ENCODE measurements around the gene NEDD4L.

The NEDD4L gene

DNA sequence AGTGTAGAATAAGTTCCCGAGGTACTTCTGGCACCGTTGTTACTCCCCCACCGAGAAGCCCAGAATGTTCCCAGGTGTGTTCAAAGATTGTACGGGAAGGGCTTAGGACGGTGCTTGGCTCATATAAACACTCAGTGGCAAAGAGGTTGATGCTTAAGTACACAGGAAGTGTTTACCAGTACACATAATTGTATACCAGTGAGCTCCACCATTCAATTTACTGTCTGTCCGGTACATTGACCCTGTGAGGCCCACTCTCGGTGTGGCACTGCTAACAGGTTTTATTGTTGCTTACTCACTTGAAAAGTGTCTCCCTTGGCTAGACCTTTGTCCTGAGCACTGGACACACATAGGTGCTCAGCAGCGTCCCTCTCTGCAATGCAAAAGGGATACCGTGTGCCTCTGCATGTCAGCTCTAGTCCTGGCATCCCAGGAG lies 191.0 kb downstream of the NEDD4L start:
- TF ChIP-seq, protein P1, sequence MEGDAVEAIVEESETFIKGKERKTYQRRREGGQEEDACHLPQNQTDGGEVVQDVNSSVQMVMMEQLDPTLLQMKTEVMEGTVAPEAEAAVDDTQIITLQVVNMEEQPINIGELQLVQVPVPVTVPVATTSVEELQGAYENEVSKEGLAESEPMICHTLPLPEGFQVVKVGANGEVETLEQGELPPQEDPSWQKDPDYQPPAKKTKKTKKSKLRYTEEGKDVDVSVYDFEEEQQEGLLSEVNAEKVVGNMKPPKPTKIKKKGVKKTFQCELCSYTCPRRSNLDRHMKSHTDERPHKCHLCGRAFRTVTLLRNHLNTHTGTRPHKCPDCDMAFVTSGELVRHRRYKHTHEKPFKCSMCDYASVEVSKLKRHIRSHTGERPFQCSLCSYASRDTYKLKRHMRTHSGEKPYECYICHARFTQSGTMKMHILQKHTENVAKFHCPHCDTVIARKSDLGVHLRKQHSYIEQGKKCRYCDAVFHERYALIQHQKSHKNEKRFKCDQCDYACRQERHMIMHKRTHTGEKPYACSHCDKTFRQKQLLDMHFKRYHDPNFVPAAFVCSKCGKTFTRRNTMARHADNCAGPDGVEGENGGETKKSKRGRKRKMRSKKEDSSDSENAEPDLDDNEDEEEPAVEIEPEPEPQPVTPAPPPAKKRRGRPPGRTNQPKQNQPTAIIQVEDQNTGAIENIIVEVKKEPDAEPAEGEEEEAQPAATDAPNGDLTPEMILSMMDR (IDR thresholded peaks at IDR 0.05; ENCODE audit: extremely low read depth, missing control alignments) = no peak
- no peak for DNase-seq (ENCODE audit: low spot score)

DNA sequence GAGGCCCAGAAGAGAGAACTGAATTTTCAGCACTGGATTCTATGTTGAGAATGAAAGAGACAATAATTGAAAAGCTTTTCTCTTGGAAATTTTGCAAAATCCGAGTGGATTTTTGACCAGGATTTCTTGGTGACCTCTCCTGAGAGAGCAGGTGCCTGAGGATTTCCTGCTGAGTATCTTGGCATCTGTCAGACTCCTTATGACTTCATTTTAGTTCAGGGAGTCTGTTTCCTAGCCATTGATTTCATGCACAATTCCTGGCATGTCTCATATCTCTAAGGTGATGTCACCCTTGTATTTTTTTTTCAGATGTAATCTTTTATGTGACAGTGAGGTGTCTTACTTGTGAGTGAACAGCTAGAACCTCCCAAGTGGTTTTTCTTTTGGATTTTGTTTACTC lies 195.9 kb downstream of the NEDD4L start:
- DNase-seq (ENCODE audit: low spot score) = no peak

DNA sequence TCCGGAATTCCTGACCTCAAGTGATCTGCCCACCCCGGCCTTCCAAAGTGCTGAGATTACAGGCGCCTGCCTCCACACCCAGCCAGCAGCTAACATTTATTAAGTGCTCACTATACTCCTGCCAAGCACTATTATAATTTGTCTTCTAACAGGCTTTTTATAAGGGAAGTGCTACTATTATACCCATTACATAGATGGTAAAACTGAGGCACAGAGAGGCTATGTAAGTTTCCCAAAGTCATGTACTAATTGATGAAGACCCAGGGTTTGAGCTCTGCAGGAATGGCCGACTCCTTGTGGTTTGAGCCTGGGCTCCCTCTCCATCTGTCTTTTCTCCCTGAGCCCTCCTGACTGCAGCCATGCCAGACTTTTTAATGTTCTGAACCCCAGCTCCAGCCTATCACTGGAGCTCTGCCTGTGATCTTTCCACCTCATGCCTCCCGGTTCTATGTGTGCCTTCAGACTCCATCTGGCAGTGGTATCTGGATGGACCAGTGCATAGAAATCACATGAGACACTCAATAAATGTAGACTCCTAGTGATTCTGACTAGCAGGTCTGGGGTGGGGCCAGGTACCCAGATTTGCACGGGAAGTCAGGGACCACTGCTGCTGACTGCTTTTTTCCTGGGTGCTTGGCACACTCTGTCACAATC lies 197.1 kb downstream of the NEDD4L start:
- TF ChIP-seq, protein P1 (IDR thresholded peaks at IDR 0.05; ENCODE audit: extremely low read depth, missing control alignments) = no peak
- DNase-seq (ENCODE audit: low spot score) = no peak

More for the DNA sequence above, 195.9 kb downstream of the NEDD4L start:
- TF ChIP-seq, protein P1 (IDR thresholded peaks at IDR 0.05; ENCODE audit: extremely low read depth, missing control alignments) = no peak

DNA sequence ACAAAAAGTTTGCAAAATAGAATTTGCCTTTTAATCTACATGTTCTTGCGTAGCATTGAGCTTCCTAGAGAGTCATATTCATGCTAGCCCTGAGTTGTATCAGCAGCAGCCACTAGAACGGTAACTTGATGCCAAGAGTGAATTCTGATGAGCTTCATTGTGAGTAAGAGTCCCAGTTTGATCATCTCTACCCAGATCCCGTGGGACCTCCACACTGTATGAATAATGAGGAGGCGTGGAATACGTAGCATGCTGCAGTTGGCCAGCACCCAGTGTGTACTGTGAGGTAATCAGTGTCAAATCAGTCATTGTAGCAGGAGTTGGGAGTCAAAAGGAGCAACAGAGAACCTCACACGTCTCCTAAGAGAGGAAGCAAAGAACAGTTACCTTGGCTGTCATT lies 197.9 kb downstream of the NEDD4L start:
- no peak for DNase-seq (ENCODE audit: low spot score)
- TF ChIP-seq, protein P1 (IDR thresholded peaks at IDR 0.05; ENCODE audit: extremely low read depth, missing control alignments) = no peak

DNA sequence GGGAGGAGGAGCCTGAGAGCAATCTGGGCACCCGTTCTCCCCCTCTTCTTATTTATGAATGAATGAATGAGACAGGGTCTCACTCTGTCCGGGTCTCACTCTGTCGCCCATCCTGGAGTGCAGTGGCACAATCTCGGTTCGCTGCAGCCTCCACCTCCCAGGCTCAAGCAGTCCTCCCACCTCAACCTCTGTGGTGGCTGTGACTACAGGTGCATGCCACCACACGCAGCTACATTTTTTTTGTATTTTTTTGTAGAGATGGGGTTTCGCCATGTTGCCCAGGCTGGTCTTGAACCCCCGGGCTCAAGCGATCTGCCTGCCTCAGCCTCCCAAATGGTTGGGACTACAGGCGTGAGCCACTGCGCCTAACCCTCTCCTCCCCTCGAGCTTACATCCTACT lies 198.4 kb downstream of the NEDD4L start:
- no peak for DNase-seq (ENCODE audit: low spot score)
- TF ChIP-seq, protein P1 (IDR thresholded peaks at IDR 0.05; ENCODE audit: extremely low read depth, missing control alignments) = no peak

DNA sequence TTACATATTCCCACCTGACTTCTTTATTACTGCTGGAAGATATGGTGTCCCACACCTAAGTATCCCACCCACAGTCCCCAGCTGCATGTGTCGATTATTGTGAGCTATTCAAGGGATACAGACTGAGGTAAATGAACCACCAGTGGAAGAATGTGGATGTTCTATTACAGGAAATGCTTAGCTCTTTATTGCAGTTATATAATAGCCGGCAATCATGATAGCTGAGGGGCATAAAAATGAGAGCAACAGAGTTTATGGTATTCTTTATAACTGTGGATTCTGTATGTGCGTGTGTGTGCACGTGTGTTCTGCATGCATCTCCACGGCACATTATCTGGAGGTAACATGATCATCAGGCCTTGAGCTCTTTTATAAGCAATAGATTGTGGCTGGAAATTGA lies 198.9 kb downstream of the NEDD4L start:
- DNase-seq (ENCODE audit: low spot score) = no peak
- TF ChIP-seq, protein P1 (IDR thresholded peaks at IDR 0.05; ENCODE audit: extremely low read depth, missing control alignments) = no peak

DNA sequence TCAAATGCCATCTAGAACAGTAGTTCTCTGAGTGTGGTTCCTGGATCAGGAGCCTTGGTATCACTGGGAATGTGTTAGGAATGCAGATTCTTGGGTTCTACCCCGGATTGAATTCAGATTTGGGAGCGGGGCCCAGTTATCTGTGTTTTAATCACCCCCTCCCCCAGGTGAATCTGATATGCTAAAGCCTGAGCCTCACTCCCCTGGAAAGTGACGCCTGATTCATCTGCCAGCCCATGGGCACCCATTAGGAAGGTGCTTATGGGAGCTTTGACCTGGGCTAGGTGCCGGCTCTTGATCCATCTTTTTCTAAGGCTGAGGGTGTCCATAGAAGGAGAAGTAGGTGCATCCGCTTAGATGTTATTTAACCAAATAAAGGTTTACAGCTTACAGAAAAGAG lies 199.4 kb downstream of the NEDD4L start:
- no peak for DNase-seq (ENCODE audit: low spot score)
- TF ChIP-seq, protein P1 (IDR thresholded peaks at IDR 0.05; ENCODE audit: extremely low read depth, missing control alignments) = no peak

Measured in GM20000 (cell line).